Fibroblast of lung (primary cell): Measurements from ENCODE around the gene C12orf56. TPM values are rescaled to one million over a fixed set of nuclear protein-coding genes. Genes with fewer than 3 reads are reported as not detected.

Experiments used
- DNase-seq, 2 donors: peaks; one replicate each; pipeline versions ENCODE4 v3.0.0 to v3.0.0-alpha.2; 2010; ENCODE audit warnings: low read depth in 2 of 2
- H2AFZ ChIP-seq: 2 replicates; pipeline ENCODE4 v1.5.1; 2012; ENCODE audit warnings: low read length, control low read depth, inconsistent platforms
- H3K27ac ChIP-seq: 2 replicates; pipeline ENCODE4 v1.5.1; 2011; ENCODE audit warnings: low read length, control low read depth; ENCODE audit not compliant: insufficient read depth
- H3K27me3 ChIP-seq: 2 replicates; pipeline ENCODE4 v1.5.1; 2011; ENCODE audit warnings: mild to moderate bottlenecking, low read length; ENCODE audit not compliant: control insufficient read depth, insufficient read depth
- H3K36me3 ChIP-seq: 2 replicates; pipeline ENCODE4 v1.5.1; 2011; ENCODE audit warnings: low read length; ENCODE audit not compliant: control insufficient read depth, insufficient read depth
- H3K4me1 ChIP-seq: 2 replicates; pipeline ENCODE4 v1.5.1; 2011; ENCODE audit warnings: low read length; ENCODE audit not compliant: control insufficient read depth, insufficient read depth; ENCODE audit errors: extremely low read depth
- H3K4me2 ChIP-seq: 2 replicates; pipeline ENCODE4 v1.5.1; 2011; ENCODE audit warnings: low read length, control low read depth; ENCODE audit not compliant: insufficient read depth; ENCODE audit errors: extremely low read depth
- H3K4me3 ChIP-seq, 4 experiments: fragments of 200-600 bp in 1 of 4; sonication (generic) in 1 of 4; replicated peaks in 1 of 4; 2 replicates each; pipeline ENCODE4 v1.5.1; 2011 to 2016; ENCODE audit warnings: low read length in 4 of 4, low read depth in 3 of 4, mild to moderate bottlenecking in 3 of 4, control low read depth in 2 of 4, inconsistent platforms in 1 of 4, mixed read lengths in 1 of 4; ENCODE audit not compliant: insufficient read depth in 1 of 4; ENCODE audit errors: control extremely low read depth in 1 of 4
- H3K79me2 ChIP-seq: 2 replicates; pipeline ENCODE4 v1.5.1; 2012; ENCODE audit warnings: mild to moderate bottlenecking, low read length, inconsistent platforms; ENCODE audit not compliant: control insufficient read depth, insufficient read depth
- H3K9ac ChIP-seq: 2 replicates; pipeline ENCODE4 v1.5.1; 2011; ENCODE audit warnings: mild to moderate bottlenecking, low read length, control low read depth; ENCODE audit not compliant: insufficient read depth
- H3K9me3 ChIP-seq: 2 replicates; pipeline ENCODE4 v1.5.1; 2012; ENCODE audit warnings: low read depth, low read length; ENCODE audit not compliant: control insufficient read depth, insufficient read depth
- H4K20me1 ChIP-seq: 2 replicates; pipeline ENCODE4 v1.5.1; 2011; ENCODE audit warnings: low read length; ENCODE audit not compliant: control insufficient read depth, insufficient read depth; ENCODE audit errors: extremely low read depth
- EZH2 ChIP-seq: IDR thresholded peaks from 2 replicates; pipeline ENCODE4 v1.5.1; 2012; ENCODE audit warnings: low read length, control low read depth, mild to moderate bottlenecking; ENCODE audit errors: missing control alignments
- polyA plus RNA-seq, 2 donors: library from polyadenylated mRNA; depleted of rRNA in 1 of 2; stranded (reverse) in 1 of 2; unstranded in 1 of 2; fragments of >200 nt; gene quantifications; 2 replicates each; pipeline ENCODE4 v1.2.1, GENCODE V29; 2011 to 2012; ENCODE audit warnings: missing spikeins in 1 of 2
- total RNA-seq: library from RNA; depleted of rRNA; stranded (reverse); fragments of >200 nt; gene quantifications from 2 replicates; pipeline ENCODE4 v1.2.1, GENCODE V29; 2014
- TF ChIP-seq, protein P1 (sequence below), 2 donors: IDR thresholded peaks in 1 of 2; conservative IDR thresholded peaks in 1 of 2; 1 replicate in 1 of 2; 2 replicates in 1 of 2; pipeline ENCODE4 v1.5.1; 2011 to 2012; ENCODE audit warnings: low read length in 2 of 2, control low read depth in 1 of 2, inconsistent platforms in 1 of 2, low read depth in 1 of 2, mild to moderate bottlenecking in 1 of 2

Gene C12orf56
- total and polyA plus RNA-seq, 2 donors (not counting 1 experiment from before 2014, with no cell fraction given) = 0.10 to 1.5 TPM

GRCh38 chr12:64431791-64432190 lies 41.2 kb upstream of the C12orf56 start:
- Histone ChIP-seq H4K20me1 (no peaks in the 10 kb centered on the region), H3K9ac (no peak overlapping the region), H3K4me1 (no peaks in the 10 kb centered on the region), H2AFZ (no peak overlapping the region), H3K4me3 (no peak overlapping the region), H3K27ac (no peak overlapping the region), H3K27me3 (no peaks in the 10 kb centered on the region), H3K4me2 (no peak overlapping the region), H3K79me2 (no peaks in the 10 kb centered on the region), H3K36me3 (peaks cover 16% of the 10 kb centered on the region), H3K9me3 (no peaks in the 10 kb centered on the region)
- no peak for TF ChIP-seq EZH2
- TF ChIP-seq, protein P1, sequence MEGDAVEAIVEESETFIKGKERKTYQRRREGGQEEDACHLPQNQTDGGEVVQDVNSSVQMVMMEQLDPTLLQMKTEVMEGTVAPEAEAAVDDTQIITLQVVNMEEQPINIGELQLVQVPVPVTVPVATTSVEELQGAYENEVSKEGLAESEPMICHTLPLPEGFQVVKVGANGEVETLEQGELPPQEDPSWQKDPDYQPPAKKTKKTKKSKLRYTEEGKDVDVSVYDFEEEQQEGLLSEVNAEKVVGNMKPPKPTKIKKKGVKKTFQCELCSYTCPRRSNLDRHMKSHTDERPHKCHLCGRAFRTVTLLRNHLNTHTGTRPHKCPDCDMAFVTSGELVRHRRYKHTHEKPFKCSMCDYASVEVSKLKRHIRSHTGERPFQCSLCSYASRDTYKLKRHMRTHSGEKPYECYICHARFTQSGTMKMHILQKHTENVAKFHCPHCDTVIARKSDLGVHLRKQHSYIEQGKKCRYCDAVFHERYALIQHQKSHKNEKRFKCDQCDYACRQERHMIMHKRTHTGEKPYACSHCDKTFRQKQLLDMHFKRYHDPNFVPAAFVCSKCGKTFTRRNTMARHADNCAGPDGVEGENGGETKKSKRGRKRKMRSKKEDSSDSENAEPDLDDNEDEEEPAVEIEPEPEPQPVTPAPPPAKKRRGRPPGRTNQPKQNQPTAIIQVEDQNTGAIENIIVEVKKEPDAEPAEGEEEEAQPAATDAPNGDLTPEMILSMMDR (conservative IDR thresholded peaks at IDR 0.05 in 1 of 2, IDR thresholded peaks at IDR 0.05 in 1 of 2; ENCODE audit: low read depth in 1 of 2, low read length in 2 of 2) = no peak
- peak in 1 of 2 donors; percentile 79 for DNase-seq

DNA sequence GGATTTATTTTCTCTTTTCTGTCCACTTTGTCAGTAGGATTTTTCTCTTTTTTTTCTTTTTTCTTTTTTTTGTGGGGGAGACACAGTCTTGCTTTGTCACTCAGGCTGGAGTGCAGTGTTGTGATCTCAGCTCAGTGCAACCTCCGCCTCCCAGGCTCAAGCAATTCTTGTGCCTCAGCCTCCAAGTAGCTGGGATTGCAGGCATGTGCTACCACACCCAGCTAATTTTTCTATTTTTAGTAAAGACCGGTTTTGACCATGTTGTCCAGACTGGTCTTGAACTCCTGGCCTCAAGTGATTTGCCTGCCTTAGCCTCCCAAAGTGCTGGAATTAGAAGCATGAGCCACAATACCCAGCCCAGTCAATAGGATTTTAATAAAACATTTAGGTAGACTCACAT lies 40.3 kb upstream of the C12orf56 start:
- no peak overlapping the region for H3K9ac ChIP-seq
- H3K4me1 ChIP-seq = no peaks in the 10 kb centered on the region
- no peaks in the 10 kb centered on the region for H3K79me2 ChIP-seq
- peaks cover 17% of the 10 kb centered on the region for H3K36me3 ChIP-seq
- no peak for DNase-seq
- H4K20me1 ChIP-seq = no peaks in the 10 kb centered on the region
- H3K27me3 ChIP-seq = no peaks in the 10 kb centered on the region
- H3K4me2 ChIP-seq = no peak overlapping the region
- H3K9me3 ChIP-seq = no peaks in the 10 kb centered on the region
- no peak overlapping the region for H3K27ac ChIP-seq
- TF ChIP-seq, protein P1 (conservative IDR thresholded peaks at IDR 0.05 in 1 of 2, IDR thresholded peaks at IDR 0.05 in 1 of 2; ENCODE audit: low read depth in 1 of 2, low read length in 2 of 2) = no peak
- no peak for TF ChIP-seq EZH2
- no peak overlapping the region for H3K4me3 ChIP-seq
- no peak overlapping the region for H2AFZ ChIP-seq

DNA sequence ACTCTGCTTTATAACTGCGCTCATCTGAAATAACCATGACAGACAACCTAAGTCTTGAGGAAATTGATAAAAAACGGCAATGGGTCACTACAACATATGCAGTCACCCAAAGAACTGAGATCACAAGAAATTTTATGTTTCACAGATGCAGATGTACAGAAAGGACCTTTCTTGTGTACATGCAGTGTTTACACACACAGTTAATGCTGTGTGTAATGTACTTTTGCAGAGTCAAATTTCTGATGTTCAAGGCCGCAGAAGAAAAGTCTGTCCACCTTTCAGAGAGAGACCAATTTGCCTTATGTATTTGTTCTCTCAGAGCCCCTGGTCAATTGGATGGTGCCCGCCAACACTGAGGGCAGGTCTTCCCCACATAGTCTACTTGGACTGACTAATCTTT lies 38.4 kb upstream of the C12orf56 start:
- H3K4me2 ChIP-seq = no peak overlapping the region
- no peaks in the 10 kb centered on the region for H4K20me1 ChIP-seq
- H3K36me3 ChIP-seq = peaks cover 22% of the 10 kb centered on the region
- no peak overlapping the region for H3K9ac ChIP-seq
- H3K4me3 ChIP-seq = no peak overlapping the region
- no peak overlapping the region for H3K27ac ChIP-seq
- no peaks in the 10 kb centered on the region for H3K4me1 ChIP-seq
- no peaks in the 10 kb centered on the region for H3K27me3 ChIP-seq
- H3K79me2 ChIP-seq = no peaks in the 10 kb centered on the region
- TF ChIP-seq EZH2 = no peak
- TF ChIP-seq, protein P1 (conservative IDR thresholded peaks at IDR 0.05 in 1 of 2, IDR thresholded peaks at IDR 0.05 in 1 of 2; ENCODE audit: low read depth in 1 of 2, low read length in 2 of 2) = no peak
- no peaks in the 10 kb centered on the region for H3K9me3 ChIP-seq
- no peak overlapping the region for H2AFZ ChIP-seq
- no peak for DNase-seq
